Mucosa of gallbladder (tissue), 1 donor: Measurements from ENCODE around the gene TMEM176A. TPM values are rescaled to one million over a fixed set of nuclear protein-coding genes. Genes with fewer than 3 reads are reported as not detected.

Experiments used
- DNase-seq: peaks from one replicate; pipeline ENCODE4 v3.0.0-alpha.2; 2020; ENCODE audit warnings: low spot score
- total RNA-seq: library from RNA; stranded (reverse); gene quantifications from one replicate; pipeline ENCODE4 v1.2.1, GENCODE V29; 2021
- donor health status: DM: no; HTN: no; CAD: no.

TMEM176A gene
- total RNA-seq, 1 donor from 2014 or later, result 246 TPM

GRCh38 chr7:150788474-150789269 is 11.9 kb upstream of the TMEM176A start:
- DNase-seq, result peak; percentile 28

DNA sequence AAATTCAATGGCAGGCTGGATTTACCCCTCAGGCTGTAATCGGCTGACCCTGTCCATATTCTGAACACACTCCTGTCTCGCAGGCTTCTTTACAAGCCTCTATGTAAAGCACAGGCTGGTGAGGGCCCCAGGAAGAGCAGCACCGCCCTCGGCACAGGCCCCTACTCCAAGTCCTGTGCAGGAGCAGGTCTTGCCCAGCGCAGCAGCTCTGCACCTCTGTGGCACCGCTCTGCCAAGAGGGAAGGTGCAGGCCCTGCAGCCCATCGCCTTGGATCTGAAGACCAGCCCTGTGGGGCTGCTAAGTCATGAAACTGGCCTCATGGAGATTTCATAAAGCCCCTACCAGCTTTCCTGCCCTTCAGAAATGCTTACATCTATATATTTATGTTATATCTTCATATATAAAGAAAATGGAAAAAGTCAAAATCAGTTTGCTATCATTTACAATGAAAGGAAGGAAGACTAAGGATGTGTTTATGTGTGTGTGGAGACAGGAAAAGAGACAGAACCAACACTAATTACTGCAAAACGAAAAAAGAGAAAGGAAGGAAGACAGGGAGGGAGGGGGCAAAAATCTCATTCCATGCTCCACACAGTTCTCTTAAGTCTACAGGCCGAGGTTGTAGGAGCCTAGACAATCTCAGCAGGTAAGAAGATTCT is 10.0 kb upstream of the TMEM176A start:
- no peak for DNase-seq

DNA sequence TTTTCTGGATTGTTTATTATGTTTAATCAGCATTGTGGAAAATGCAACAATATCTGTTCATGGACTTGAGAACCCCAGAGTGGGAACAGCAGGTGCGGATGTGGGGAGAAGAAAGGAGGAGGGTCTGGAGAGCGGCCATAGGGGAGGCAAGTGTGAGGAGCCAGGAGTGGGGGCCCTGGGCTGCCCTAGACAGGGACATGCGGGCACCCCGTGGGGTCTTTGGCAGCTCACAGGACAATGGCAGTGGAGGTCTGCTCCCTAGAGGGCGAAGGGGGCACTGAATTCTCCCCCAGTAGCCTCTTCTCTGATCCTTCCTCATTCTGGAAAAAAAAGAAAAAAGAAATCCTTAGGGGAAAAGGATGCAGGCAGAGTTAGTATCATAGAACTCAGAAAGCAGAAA is 9.3 kb upstream of the TMEM176A start:
- DNase-seq, result no peak

GRCh38 chr7:150791746-150792452 is 8.7 kb upstream of the TMEM176A start:
- DNase-seq, result no peak

DNA sequence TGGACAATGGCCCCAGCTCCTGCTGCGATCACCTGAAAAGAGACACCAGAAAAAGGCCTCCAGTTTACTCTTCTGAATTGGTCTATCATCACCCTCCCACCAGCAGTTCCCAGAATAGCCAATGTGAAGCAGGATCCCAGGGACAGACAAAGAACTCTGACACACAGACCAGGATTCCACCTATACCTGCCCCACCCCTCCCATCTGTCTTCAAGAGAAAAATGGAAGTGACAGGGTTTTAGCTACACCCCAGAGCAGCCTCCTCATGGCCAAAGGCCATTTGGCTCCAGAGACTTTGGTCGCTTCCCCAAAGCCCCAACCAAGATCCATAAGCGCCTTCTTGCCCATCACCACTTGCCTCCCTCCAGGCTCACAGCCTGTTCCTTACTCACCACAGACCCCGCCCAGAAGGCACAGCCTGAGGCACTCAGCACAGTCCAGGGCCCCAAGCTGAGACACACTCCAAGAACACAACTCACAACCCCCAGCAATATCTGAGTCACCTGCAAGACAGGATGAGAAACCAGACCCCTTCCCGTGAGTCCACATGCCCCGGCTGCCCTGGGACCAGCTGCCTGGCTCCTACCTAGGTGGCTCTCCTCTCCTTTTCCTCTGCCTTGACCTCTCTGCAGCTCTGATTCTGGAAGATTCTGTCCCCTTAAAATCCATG is 6.9 kb upstream of the TMEM176A start:
- DNase-seq, result no peak

GRCh38 chr7:150797661-150798060 is 2.9 kb upstream of the TMEM176A start:
- no peak for DNase-seq

DNA sequence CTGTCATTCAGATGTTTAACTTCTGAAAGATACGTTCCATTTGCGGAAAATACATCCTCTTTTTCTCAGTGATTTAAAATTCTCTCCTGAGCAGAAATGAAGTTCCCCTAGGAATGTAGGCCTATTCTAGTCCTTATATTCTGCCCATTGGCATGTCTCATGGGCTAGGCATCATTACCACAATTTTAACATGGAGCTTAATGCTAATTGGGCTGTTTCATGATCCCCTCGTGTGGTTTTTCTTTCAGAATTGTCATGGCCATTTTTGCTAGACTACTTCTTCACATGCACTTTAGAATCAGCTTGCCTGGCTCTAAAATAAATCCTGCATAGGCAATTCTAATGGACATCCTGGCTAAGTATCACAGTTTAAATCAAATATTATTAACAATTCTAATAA is 1.4 kb upstream of the TMEM176A start:
- DNase-seq, result no peak

GRCh38 chr7:150799741-150800580 is 608 bp upstream of the TMEM176A start, which contains the start of gene TMEM176B:
Gene TMEM176B (minus strand): TSS chr7:150800364. CDS start chr7:150796569, 3,795 bp downstream.
- peak; percentile 65 for DNase-seq

DNA sequence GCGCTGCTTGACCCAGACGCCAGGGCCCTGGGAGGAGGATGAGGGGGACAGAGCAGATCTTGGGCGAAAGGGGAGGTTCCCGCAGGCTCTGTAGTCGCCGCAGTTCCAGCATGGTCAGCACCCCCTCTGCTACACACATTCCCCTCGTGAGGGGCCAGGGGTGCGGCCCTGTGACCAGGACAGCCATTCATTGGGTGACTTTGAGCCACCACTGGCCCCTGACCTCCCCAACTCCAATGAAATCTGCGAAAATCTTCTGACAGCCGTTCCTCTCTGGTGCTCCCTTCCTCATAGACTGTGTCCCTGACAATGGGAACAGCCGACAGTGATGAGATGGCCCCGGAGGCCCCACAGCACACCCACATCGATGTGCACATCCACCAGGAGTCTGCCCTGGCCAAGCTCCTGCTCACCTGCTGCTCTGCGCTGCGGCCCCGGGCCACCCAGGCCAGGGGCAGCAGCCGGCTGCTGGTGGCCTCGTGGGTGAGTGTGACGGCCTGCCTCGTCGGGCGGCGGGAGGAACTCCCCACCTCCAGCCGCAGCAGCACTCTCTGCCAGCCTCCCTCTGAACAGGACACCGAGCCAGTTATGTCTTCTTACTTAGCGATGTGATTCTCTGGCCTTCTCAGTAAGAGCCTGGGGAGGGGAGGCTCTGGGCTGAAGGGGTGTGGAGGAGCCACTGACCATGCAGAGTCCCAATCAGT is 825 bp downstream of the TMEM176A start:
- no peak for DNase-seq

DNA sequence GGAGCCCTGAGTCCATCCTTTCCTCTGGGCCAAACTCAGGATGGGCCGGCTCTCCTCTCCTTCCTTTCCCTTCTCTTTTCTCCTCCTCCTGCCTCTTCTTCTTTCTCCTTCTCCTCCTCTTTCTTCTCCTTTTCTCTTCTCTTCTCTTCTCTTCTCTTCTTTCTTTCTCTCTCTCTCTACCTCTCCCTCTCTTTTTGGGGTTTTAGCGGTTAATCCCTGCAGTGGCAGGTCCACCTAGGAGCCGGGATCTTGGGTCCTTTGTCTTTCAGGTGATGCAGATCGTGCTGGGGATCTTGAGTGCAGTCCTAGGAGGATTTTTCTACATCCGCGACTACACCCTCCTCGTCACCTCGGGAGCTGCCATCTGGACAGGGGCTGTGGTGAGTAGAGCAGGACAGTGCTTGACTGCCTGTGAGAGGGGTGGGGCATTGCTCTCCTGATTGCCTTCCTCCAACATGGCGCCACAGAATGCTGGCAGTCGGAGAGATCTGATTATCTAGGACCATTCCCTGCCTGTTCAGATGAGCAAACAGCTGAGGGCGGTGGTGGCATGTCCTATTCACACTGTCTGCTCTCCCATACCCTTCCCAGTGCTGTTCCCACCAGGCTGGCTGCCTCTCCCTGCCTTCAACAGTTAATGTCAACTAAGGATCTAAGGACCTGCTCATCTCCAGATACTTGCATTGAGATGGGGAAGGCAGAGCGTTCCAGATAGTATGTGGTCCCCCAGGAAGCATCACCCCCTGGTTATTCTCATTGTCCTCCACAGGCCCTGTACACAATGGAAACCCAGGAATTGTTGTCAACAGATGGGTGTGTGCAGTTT is 1.6 kb downstream of the TMEM176A start:
- no peak for DNase-seq

DNA sequence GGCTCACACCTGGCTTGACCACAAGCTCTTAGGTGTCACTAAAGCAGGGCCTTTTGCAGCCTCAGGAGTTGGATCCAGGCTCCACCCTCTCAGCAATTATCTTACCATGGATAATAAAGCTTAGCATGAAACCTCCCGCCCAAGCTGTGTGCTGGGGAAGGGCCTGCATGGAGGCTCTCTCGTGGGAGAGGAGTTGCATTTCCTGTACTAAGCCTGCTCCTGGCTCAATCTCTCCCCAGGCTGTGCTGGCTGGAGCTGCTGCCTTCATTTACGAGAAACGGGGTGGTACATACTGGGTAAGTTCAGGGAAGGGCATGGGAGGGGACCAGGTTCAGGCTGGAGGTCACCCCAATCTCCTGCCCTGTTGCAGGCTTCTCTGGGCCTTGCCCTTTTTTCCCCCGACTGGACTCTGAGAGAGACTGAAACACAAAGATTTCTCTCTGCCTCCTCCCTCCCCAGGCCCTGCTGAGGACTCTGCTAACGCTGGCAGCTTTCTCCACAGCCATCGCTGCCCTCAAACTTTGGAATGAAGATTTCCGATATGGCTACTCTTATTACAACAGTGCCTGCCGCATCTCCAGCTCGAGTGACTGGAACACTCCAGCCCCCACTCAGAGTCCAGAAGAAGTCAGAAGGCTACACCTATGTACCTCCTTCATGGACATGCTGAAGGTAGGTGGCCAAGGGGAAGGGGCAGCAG is 2.7 kb downstream of the TMEM176A start:
- no peak for DNase-seq

DNA sequence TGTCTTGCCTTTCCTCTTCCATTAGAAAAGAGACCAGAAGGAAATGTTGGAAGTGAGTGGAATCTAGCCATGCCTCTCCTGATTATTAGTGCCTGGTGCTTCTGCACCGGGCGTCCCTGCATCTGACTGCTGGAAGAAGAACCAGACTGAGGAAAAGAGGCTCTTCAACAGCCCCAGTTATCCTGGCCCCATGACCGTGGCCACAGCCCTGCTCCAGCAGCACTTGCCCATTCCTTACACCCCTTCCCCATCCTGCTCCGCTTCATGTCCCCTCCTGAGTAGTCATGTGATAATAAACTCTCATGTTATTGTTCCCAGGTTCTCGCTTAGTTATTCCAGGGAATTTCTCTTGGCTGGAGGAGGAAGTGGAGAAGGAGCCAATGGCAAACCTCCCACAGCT is 4.2 kb downstream of the TMEM176A start:
- no peak for DNase-seq

- no peak for DNase-seq
These were observed 5.3 kb downstream of the TMEM176A start for GRCh38 chr7:150805864-150806263.

GRCh38 chr7:150806454-150806853 is 5.9 kb downstream of the TMEM176A start:
- no peak for DNase-seq

DNA sequence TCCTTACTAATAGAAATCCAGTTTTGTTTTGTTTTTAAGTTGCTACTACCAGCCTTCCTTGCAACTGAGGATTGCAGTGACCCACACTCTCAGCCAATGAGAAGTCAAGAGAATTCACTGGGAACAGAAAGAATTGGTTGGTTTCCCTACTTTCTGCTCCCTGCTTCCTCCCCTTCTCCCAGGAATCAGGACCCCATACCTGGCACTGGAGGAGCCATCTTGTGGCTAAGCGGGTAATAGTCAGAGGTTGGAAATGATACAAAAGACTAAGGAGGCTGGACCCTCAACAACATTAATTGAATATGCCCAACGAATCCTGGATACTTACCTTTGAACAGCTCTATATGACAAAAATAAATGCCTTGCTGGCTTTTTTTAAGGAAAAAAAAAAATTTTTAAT is 6.3 kb downstream of the TMEM176A start:
- DNase-seq, result no peak

- peak; percentile 65 for DNase-seq
These were observed 7.3 kb downstream of the TMEM176A start for GRCh38 chr7:150807616-150808438.

DNA sequence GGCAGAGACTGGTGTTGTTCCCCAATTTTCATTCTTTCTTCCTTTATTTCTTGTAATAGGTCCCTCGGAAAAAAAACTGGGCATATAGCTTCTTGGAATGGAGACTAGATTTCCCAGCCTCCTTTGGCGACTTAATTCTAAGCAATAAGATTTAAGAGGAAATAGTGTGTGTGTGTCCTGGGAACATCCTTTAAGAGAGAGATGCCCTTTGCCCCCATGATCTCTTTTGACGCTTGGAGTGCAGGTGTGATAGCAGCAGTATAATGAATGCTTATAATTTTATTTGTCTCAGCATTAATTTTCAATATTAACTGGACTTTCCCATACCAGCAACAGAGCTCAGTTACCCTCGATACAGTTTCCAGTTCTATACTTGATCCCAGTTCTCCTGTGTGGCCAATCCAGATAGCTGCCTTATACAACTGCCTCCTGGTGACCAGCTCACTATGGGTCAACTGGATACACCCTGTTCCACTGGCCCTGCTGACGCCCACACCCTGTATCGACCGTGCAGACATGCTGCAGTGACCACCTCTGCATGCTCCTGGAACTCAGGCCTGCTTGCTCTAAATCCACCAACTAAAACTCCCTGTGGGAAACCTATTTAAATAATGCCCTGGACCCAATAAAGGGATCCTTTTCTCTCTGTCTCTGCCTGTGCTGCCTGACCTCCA is 13.9 kb downstream of the TMEM176A start:
- no peak for DNase-seq
